Endothelial cell of umbilical vein (primary cell): ENCODE data around the gene CNOT9. TPM values are rescaled to one million over a fixed set of nuclear protein-coding genes. Genes with fewer than 3 reads are reported as not detected.

Experiments used
- BruUV-seq: library from RNA; stranded (reverse); fragments of 400-500 nt; replicated peaks from 2 replicates; lab custom pipeline; 2021; lab: Mats Ljungman, UMichigan
- CTCF ChIA-PET: fragments of 300-600, 350-600 bp; sonication (Branson Sonifier 250); formaldehyde crosslinking; loops from one replicate; lab custom pipeline; 2021; ENCODE audit warnings: antibody characterized with exemption, inconsistent platforms; lab: Charles Lee
- POLR2A ChIA-PET: fragments of 300-600, 350-600 bp; sonication (Branson Sonifier 250); formaldehyde crosslinking; loops from one replicate; lab custom pipeline; 2021; ENCODE audit warnings: antibody characterized with exemption, inconsistent platforms; lab: Charles Lee
- DNase-seq: peaks from one replicate; pipeline ENCODE4 v3.0.0-alpha.2; 2011; ENCODE audit warnings: low read depth, low spot score
- FAIRE-seq: peaks from 2 replicates; lab custom pipeline; 2011; peaks lifted over from hg19 to GRCh38; lab: Jason Lieb, UNC
- H2AFZ ChIP-seq: 2 replicates; pipeline ENCODE4 v1.6.0; 2012; ENCODE audit warnings: low read depth, low read length, control low read depth, inconsistent platforms
- H3K27ac ChIP-seq: 2 replicates; pipeline ENCODE4 v1.5.1; 2011; ENCODE audit warnings: low read depth, mild to moderate bottlenecking, control low read depth, low read length, moderate library complexity; ENCODE audit not compliant: insufficient read depth
- H3K27me3 ChIP-seq, 2 experiments: 2 replicates each; pipeline versions ENCODE4 v1.6.0 to v1.6.1; 2011; ENCODE audit warnings: low read length in 2 of 2, mixed read lengths in 1 of 2; ENCODE audit not compliant: control insufficient read depth in 2 of 2, insufficient read depth in 2 of 2
- H3K36me3 ChIP-seq, 2 experiments: 2 replicates in 1 of 2; 3 replicates in 1 of 2; pipeline ENCODE4 v1.5.1; 2011; ENCODE audit warnings: low read length in 2 of 2, mild to moderate bottlenecking in 1 of 2, moderate library complexity in 1 of 2; ENCODE audit not compliant: control insufficient read depth in 2 of 2, insufficient read depth in 2 of 2; ENCODE audit errors: extremely low read depth in 1 of 2
- H3K4me1 ChIP-seq: 3 replicates; pipeline ENCODE4 v1.5.1; 2011; ENCODE audit warnings: mild to moderate bottlenecking, low read length; ENCODE audit not compliant: control insufficient read depth, insufficient read depth; ENCODE audit errors: extremely low read depth
- H3K4me2 ChIP-seq: 2 replicates; pipeline ENCODE4 v1.6.1; 2011; ENCODE audit warnings: low read length, control low read depth, mixed read lengths; ENCODE audit not compliant: insufficient read depth
- H3K4me3 ChIP-seq, 3 experiments: fragments of 200-600 bp in 1 of 3; sonication (generic), shearing (Covaris generic) in 1 of 3; replicated peaks in 1 of 3; 2 replicates each; pipeline ENCODE4 v1.5.1; 2011 to 2016; ENCODE audit warnings: control low read depth in 3 of 3, low read length in 3 of 3, mild to moderate bottlenecking in 2 of 3, inconsistent platforms in 1 of 3, low read depth in 1 of 3, moderate library complexity in 1 of 3; ENCODE audit not compliant: insufficient read depth in 1 of 3
- H3K79me2 ChIP-seq: 2 replicates; pipeline ENCODE4 v1.6.0; 2012; ENCODE audit warnings: low read length, inconsistent platforms; ENCODE audit not compliant: control insufficient read depth, insufficient read depth
- H3K9ac ChIP-seq: replicated peaks from 2 replicates; pipeline ENCODE3; 2011; ENCODE audit warnings: low read length, control low read depth; ENCODE audit not compliant: insufficient read depth; ENCODE audit errors: extremely low read depth
- H3K9me1 ChIP-seq: replicated peaks from 3 replicates; pipeline ENCODE4 v1.6.0; 2011; ENCODE audit warnings: mild to moderate bottlenecking, low read length; ENCODE audit not compliant: control insufficient read depth, insufficient read depth; ENCODE audit errors: extremely low read depth
- H3K9me3 ChIP-seq: replicated peaks from 2 replicates; pipeline ENCODE4 v1.5.1; 2012; ENCODE audit warnings: low read length, inconsistent platforms; ENCODE audit not compliant: control insufficient read depth, insufficient read depth
- H4K20me1 ChIP-seq: replicated peaks from 2 replicates; pipeline ENCODE3; 2011; ENCODE audit warnings: mild to moderate bottlenecking, low read length; ENCODE audit not compliant: control insufficient read depth, insufficient read depth; ENCODE audit errors: extremely low read depth
- CTCF ChIP-seq, 2 donors: IDR thresholded peaks; 1 replicate in 1 of 2; 2 replicates in 1 of 2; pipeline ENCODE4 v1.5.1; 2011; ENCODE audit warnings: low read length in 2 of 2, mild to moderate bottlenecking in 2 of 2, moderate library complexity in 2 of 2, control low read depth in 1 of 2, inconsistent platforms in 1 of 2, low read depth in 1 of 2; ENCODE audit not compliant: insufficient read depth in 1 of 2; ENCODE audit errors: extremely low read depth in 1 of 2
- EZH2 ChIP-seq: IDR thresholded peaks from 2 replicates; pipeline ENCODE4 v1.6.1; 2012; ENCODE audit warnings: borderline replicate concordance, low read depth, mild to moderate bottlenecking, moderate library complexity, low read length, inconsistent platforms; ENCODE audit not compliant: severe bottlenecking
- FOS ChIP-seq: IDR thresholded peaks from 2 replicates; pipeline ENCODE4 v1.6.1; 2011; ENCODE audit warnings: mild to moderate bottlenecking, low read length, moderate library complexity, borderline replicate concordance; ENCODE audit not compliant: insufficient read depth
- GATA2 ChIP-seq: IDR thresholded peaks from 2 replicates; pipeline ENCODE4 v1.7.0; 2011; ENCODE audit warnings: low read depth, mild to moderate bottlenecking, moderate library complexity, mixed read lengths, low read length; ENCODE audit not compliant: insufficient read length, insufficient read depth
- POLR2A ChIP-seq: IDR thresholded peaks from 2 replicates; pipeline ENCODE4 v1.6.1; 2012; ENCODE audit warnings: low read depth, mild to moderate bottlenecking, control low read depth, low read length
- dilution Hi-C: fragments of 300-500 bp; cut with MboI; formaldehyde crosslinking; loops from one replicate; pipeline ENCODE4 v1.15.0; 2019; ENCODE audit warnings: low sequenced_read_pairs; ENCODE audit not compliant: extremely low pct_ligation_motif_present
- intact Hi-C: fragments of 100-400 bp; cut with micrococcal nuclease; formaldehyde crosslinking; loops from one replicate; pipeline ENCODE4 v1.10.0; 2022
- polyA plus RNA-seq, 4 experiments: library from polyadenylated mRNA; depleted of rRNA in 3 of 4; stranded (reverse) in 3 of 4; unstranded in 1 of 4; fragments of >200 nt; gene quantifications; 2 replicates each; pipeline versions ENCODE4 v1.2.1 to v1.2.3, GENCODE V29; 2011 to 2012; ENCODE audit warnings: missing spikeins in 1 of 4
- total RNA-seq: library from RNA; stranded (reverse); gene quantifications from 2 replicates; pipeline ENCODE4 v1.2.3, GENCODE V29; 2021

The CNOT9 gene
- total and polyA plus RNA-seq, 2 donors (not counting 3 experiments of a cell fraction or from before 2014, with no cell fraction given) = 53.2 to 68.9 TPM

DNA sequence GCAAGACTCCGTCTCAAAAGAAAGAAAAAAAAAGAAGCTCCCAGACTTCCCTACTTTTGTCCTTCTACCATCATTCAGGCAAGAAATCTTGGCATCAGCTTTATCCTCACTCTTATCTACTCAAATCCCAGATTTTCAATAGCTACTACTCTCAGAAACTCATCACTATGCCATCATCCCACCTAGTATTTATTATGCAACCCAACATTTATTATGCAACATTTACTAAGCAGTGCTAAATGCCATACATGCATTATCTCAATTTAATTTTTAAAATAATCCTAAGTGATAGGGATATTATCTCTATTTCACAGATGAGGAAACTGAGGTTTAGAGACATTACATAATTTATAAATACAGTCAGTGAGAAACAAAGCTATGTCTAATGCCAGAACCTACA lies 4.6 kb upstream of the CNOT9 start:
- no peak for DNase-seq
- Histone ChIP-seq H4K20me1 (no peaks in the 10 kb centered on the region), H3K79me2 (peaks cover 22% of the 10 kb centered on the region), H3K9me3 (no peaks in the 10 kb centered on the region), H3K27me3 (no peaks in the 10 kb centered on the region), H3K4me1 (peaks cover 6% of the 10 kb centered on the region), H3K9me1 (no peaks in the 10 kb centered on the region), H3K4me3 (no peak overlapping the region), H2AFZ (no peak overlapping the region), H3K27ac (no peak overlapping the region), H3K36me3 (peaks cover 2 to 6% of the 10 kb centered on the region in 2 experiments), H3K4me2 (no peak overlapping the region), H3K9ac (no peak overlapping the region)
- dilution Hi-C loops = no loop called here
- no peak for TF ChIP-seq GATA2
- TF ChIP-seq POLR2A = no peak
- BruUV-seq = no TSS peak
- intact Hi-C loops = loop anchor here (10.0 kb wide), 1 partner anchor 821 kb away; the partner anchor contains the start of gene DNPEP
- POLR2A ChIA-PET = no interaction called here
- CTCF ChIA-PET = interaction anchor here (0.6 kb wide), 1 partner anchor 41 kb away, joined by 3 read pairs; no protein-coding TSS in a partner anchor
- no peak for FAIRE-seq

DNA sequence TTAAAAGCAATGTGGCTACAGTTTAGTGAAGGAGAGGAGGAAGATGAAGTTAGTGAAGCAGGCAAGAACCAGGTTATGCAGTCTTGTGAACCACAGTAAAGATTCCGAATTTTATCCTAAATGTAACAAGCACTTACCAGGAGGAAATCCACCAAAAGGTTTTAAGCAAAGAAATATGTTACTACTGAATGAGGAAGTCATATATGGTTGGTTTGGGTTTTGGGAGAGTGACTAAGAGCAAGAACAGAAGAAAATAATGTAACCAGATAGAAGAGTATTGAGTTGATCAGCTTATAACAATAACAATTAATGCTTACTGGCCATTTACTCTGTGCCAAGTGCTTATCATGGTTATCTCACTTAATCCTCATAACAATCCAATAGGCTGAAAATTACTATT lies 2.3 kb upstream of the CNOT9 start:
- FAIRE-seq (no peak), DNase-seq (no peak)
- H3K27me3 ChIP-seq = no peaks in the 10 kb centered on the region
- intact Hi-C loops = loop anchor here (5.0 to 10.0 kb wide), 2 partner anchors 611 to 819 kb away; partner anchors contain the start of genes CNPPD1, DNPEP and RETREG2
- POLR2A ChIA-PET = no interaction called here
- H3K27ac ChIP-seq = no peak overlapping the region
- BruUV-seq = no TSS peak
- peaks cover 0 to 3% of the 10 kb centered on the region in 2 experiments for H3K36me3 ChIP-seq
- peaks cover 42% of the 10 kb centered on the region for H3K79me2 ChIP-seq
- CTCF ChIA-PET = no interaction called here
- dilution Hi-C loops = loop anchor here (5.0 kb wide), 1 partner anchor 81 kb away; no protein-coding TSS in a partner anchor
- H3K4me3 ChIP-seq = no peak overlapping the region
- TF ChIP-seq POLR2A (no peak), FOS (no peak), CTCF (IDR thresholded peaks at IDR 0.05; ENCODE audit: extremely low read depth in 1 of 2, insufficient read depth in 1 of 2, low read depth in 1 of 2, low read length in 2 of 2) (no peak), EZH2 (no peak)
- H3K9ac ChIP-seq = no peak overlapping the region
- H3K9me1 ChIP-seq = no peaks in the 10 kb centered on the region
- peaks cover 16% of the 10 kb centered on the region for H3K4me1 ChIP-seq
- no peak overlapping the region for H2AFZ ChIP-seq
- no peaks in the 10 kb centered on the region for H4K20me1 ChIP-seq
- no peaks in the 10 kb centered on the region for H3K9me3 ChIP-seq
- no peak overlapping the region for H3K4me2 ChIP-seq
